ENCODE data around the gene VEGFB.

DNA sequence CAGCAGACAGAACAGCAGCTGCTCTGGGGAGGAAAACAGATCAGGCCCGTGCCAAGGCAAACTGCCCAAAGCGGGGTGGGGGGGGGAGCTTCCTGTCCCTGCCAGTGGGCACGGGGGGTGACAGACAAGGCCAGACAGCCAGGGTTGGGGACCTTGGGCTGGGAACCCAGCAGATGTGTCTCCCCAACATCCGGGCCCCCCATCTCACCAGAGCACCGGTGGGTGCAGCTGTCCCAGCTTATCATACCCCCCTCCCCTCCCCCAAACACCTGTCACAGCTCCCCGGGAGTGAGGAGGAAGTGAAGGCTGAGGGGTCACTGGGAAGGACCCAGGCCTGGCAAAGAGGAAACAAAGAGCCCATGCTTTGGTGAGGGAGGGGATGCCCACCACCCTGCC is 11.0 kb downstream of the VEGFB start:
- TF ChIP-seq, protein P1, sequence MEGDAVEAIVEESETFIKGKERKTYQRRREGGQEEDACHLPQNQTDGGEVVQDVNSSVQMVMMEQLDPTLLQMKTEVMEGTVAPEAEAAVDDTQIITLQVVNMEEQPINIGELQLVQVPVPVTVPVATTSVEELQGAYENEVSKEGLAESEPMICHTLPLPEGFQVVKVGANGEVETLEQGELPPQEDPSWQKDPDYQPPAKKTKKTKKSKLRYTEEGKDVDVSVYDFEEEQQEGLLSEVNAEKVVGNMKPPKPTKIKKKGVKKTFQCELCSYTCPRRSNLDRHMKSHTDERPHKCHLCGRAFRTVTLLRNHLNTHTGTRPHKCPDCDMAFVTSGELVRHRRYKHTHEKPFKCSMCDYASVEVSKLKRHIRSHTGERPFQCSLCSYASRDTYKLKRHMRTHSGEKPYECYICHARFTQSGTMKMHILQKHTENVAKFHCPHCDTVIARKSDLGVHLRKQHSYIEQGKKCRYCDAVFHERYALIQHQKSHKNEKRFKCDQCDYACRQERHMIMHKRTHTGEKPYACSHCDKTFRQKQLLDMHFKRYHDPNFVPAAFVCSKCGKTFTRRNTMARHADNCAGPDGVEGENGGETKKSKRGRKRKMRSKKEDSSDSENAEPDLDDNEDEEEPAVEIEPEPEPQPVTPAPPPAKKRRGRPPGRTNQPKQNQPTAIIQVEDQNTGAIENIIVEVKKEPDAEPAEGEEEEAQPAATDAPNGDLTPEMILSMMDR (IDR thresholded peaks at IDR 0.05): no peak
- TF ChIP-seq, protein P2, sequence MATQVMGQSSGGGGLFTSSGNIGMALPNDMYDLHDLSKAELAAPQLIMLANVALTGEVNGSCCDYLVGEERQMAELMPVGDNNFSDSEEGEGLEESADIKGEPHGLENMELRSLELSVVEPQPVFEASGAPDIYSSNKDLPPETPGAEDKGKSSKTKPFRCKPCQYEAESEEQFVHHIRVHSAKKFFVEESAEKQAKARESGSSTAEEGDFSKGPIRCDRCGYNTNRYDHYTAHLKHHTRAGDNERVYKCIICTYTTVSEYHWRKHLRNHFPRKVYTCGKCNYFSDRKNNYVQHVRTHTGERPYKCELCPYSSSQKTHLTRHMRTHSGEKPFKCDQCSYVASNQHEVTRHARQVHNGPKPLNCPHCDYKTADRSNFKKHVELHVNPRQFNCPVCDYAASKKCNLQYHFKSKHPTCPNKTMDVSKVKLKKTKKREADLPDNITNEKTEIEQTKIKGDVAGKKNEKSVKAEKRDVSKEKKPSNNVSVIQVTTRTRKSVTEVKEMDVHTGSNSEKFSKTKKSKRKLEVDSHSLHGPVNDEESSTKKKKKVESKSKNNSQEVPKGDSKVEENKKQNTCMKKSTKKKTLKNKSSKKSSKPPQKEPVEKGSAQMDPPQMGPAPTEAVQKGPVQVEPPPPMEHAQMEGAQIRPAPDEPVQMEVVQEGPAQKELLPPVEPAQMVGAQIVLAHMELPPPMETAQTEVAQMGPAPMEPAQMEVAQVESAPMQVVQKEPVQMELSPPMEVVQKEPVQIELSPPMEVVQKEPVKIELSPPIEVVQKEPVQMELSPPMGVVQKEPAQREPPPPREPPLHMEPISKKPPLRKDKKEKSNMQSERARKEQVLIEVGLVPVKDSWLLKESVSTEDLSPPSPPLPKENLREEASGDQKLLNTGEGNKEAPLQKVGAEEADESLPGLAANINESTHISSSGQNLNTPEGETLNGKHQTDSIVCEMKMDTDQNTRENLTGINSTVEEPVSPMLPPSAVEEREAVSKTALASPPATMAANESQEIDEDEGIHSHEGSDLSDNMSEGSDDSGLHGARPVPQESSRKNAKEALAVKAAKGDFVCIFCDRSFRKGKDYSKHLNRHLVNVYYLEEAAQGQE (IDR thresholded peaks at IDR 0.05; ENCODE audit: insufficient read depth in 1 of 2, low read depth in 2 of 2, low read length in 1 of 2): no peak
- TF ChIP-seq POLR2AphosphoS5 (IDR thresholded peaks at IDR 0.05; ENCODE audit: low read depth, low read length) (no peak; the same call in none of the 2 replicates), TCF7L2 (IDR thresholded peaks at IDR 0.05; ENCODE audit: low read depth, low read length) (no peak), SIN3A (IDR thresholded peaks at IDR 0.05; ENCODE audit: borderline replicate concordance, insufficient read depth, low read depth, low read length) (no peak)

Measured in Panc1 (cell line).